HCEC 1CT (cell line): Measurements from ENCODE around the gene ZNF469.

Source experiments
- DNase-seq: peaks from one replicate; pipeline ENCODE4 v3.0.0-alpha.2; 2017

Gene ZNF469

DNA sequence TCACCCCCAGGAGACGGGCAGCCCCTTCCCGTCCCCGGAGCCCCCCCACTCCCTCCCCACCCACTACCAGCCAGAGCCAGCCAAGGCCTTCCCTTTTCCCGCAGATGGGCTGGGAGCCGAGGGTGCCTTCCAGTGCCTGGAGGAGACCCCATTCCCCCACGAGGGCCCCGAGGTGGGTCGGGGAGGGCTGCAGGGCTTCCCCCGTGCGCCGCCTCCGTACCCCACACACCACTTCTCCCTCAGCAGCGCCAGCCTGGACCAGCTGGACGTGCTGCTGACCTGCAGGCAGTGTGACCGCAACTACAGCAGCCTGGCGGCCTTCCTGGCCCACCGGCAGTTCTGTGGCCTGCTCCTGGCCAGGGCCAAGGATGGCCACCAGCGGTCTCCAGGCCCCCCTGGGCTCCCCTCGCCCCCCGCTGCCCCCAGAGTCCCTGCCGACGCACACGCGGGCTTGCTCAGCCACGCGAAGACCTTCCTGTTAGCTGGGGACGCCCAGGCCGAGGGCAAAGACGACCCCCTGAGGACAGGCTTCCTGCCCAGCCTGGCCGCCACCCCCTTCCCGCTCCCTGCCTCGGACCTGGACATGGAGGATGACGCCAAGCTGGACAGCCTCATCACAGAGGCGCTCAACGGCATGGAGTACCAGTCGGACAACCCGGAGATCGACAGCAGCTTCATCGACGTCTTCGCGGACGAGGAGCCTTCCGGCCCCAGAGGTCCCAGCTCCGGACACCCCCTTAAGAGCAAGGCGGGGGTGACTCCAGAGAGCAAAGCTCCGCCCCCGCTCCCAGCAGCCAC is 46.8 kb downstream of the ZNF469 start:
- DNase-seq, result no peak

DNA sequence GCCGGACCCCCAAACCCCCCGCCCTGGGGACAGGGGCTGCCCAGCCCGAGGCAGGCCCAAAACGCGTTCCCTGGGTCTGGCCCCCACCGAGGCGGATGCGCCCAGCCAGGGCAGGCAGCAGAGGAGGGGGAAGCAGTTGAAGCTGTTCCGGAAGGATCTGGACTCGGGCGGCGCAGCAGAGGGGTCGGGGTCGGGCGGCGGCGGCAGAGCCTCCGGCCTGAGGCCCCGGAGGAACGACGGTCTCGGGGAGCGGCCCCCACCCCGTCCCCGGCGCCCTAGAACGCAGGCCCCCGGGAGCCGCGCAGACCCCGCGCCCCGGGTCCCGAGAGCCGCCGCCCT is 47.4 kb downstream of the ZNF469 start:
- DNase-seq, result no peak

DNA sequence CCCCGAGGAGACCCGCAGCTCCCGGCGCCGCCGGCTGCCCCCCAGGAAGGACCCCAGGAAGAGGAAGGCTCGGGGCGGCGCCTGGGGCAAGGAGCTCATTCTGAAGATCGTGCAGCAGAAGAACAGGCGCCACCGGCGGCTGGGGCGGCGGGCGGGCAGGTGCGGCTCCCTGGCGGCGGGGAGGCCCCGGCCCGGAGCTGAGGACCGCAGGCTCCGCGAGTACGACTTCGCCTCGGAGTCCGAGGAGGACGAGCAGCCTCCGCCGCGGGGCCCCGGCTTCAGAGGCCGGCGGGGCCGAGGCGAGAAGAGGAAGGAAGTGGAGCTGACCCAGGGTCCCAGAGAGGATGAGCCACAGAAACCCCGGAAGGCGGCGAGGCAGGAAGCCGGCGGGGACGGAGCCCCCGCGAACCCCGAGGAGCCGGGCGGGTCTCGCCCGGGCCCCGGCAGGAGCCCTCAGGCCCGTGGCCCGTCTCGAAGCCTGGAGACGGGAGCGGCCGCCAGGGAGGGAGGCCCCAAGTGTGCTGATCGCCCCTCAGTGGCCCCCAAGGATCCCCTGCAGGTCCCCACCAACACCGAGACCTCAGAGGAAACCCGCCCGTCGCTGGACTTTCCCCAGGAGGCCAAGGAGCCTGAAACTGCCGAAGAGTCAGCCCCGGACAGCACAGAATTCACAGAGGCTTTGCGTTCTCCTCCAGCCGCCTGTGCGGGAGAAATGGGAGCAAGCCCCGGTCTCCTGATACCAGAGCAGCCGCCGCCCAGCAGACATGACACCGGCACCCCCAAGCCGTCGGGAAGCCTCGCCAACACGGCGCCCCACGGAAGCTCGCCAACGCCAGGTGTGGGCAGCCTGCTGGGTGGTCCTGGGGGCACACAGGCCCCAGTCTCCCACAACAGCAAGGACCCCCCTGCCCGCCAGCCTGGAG is 48.0 kb downstream of the ZNF469 start:
- DNase-seq, result no peak

DNA sequence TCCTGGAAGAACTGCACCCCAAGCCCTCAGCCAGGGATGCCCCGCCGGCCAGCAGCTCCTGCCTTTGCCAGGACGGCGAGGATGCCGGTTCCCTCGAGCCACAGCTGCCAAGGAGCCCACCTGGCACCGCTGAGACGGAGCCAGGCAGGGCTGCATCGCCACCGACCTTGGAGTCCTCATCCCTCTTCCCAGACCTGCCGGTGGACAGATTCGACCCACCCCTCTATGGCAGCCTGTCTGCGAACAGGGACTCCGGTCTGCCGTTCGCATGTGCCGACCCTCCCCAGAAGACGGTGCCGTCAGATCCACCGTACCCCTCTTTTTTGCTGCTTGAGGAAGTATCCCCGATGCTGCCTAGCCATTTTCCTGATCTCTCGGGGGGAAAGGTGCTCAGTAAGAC is 48.9 kb downstream of the ZNF469 start:
- no peak for DNase-seq

DNA sequence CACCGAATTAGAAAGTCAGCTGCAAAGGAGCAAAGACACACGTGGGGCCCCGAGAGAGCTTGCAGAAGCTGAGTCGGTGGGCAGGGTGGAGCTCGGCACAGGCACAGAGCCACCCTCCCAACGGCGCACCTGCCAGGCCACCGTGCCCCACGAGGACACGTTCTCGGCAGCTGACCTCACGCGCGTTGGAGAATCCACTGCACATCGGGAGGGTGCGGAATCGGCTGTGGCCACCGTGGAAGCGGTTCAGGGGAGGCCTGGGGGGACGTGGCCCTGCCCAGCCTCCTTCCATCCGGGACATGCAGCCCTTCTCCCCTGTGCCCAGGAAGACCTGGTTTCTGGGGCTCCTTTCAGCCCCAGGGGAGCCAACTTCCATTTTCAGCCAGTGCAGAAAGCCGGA is 49.4 kb downstream of the ZNF469 start:
- DNase-seq, result no peak
